Measurements from ENCODE around the gene PSMD11.
A peak's percentile ranks its signal among the peaks of the same experiment; 100 is the strongest.
"Not testable (repeated sequence)": the region's sequence is repeated elsewhere in the genome, so short reads cannot be mapped to it uniquely, and the experiment has no call there.

Gene PSMD11

GRCh38 chr17:32515677-32516383 is 71.5 kb downstream of the PSMD11 start:
- no peak for DNase-seq

- DNase-seq, result no peak
Measured at GRCh38 chr17:32516450-32516849, 72.1 kb downstream of the PSMD11 start.

GRCh38 chr17:32516940-32517701 is 72.8 kb downstream of the PSMD11 start:
- no peak for DNase-seq

- DNase-seq, result no peak
Measured at GRCh38 chr17:32517982-32518381, 73.7 kb downstream of the PSMD11 start.

- DNase-seq, result no peak
Measured at GRCh38 chr17:32518646-32519227, 74.4 kb downstream of the PSMD11 start.

- peak; percentile 28 for DNase-seq
Measured at GRCh38 chr17:32519228-32520103, 75.2 kb downstream of the PSMD11 start.

GRCh38 chr17:32520104-32520701 is 75.9 kb downstream of the PSMD11 start:
- DNase-seq, result peak; percentile 12

- no peak for DNase-seq
Measured at GRCh38 chr17:32520737-32521404, 76.6 kb downstream of the PSMD11 start.

- DNase-seq, result no peak
Measured at GRCh38 chr17:32523017-32523680, 78.8 kb downstream of the PSMD11 start.

GRCh38 chr17:32523827-32524552 is 79.7 kb downstream of the PSMD11 start:
- DNase-seq, result no peak

GRCh38 chr17:32524553-32524880 is 80.2 kb downstream of the PSMD11 start:
- DNase-seq, result not testable (repeated sequence)

GRCh38 chr17:32525122-32525521 is 80.8 kb downstream of the PSMD11 start:
- peak; percentile 76 for DNase-seq

GRCh38 chr17:32527146-32527545 is 82.8 kb downstream of the PSMD11 start:
- DNase-seq, result no peak

GRCh38 chr17:32528825-32529224 is 84.5 kb downstream of the PSMD11 start:
- no peak for DNase-seq

GRCh38 chr17:32529604-32530003 is 85.3 kb downstream of the PSMD11 start:
- DNase-seq, result peak; percentile 15

Data from fibroblast of skin of abdomen (primary cell).